Measurements from ENCODE around the gene DENND6B. TPM values are rescaled to one million over a fixed set of nuclear protein-coding genes. Genes with fewer than 3 reads are reported as not detected.

Gene DENND6B
- total and polyA plus RNA-seq, 2 of the 13 experiments (the other 11 are each of a cell fraction or from before 2014, with no cell fraction given) = 0.95 to 3.8 TPM

- intact Hi-C loops (cut with micrococcal nuclease; ENCODE audit: unreplicated experiment) (no loop called here), in situ Hi-C loops (cut with HindIII; ENCODE audit: extremely low pct_ligation_motif_present, low pct_unique_long_range_greater_than_20kb) (no loop called here)
- no TSS peak for BruUV-seq (replicated peaks)
- DNase-seq (ENCODE audit: low spot score) (no peak), ATAC-seq (no peak), FAIRE-seq (no peak)
- no peak for TF ChIP-seq HIC2 (CRISPR knock-in tag; IDR thresholded peaks at IDR 0.05; ENCODE audit: low read depth)
- H3K4me3 ChIP-seq (replicated peaks in 1 of 3; ENCODE audit: insufficient read depth in 1 of 3, low read depth in 2 of 3, low read length in 3 of 3) = no peak overlapping the region
- no peaks in the 10 kb centered on the region for H3K9me3 ChIP-seq (ENCODE audit: low read length)
- WGBS (ENCODE audit: low lambda C conversion rate) = 95% methylated on average over 8 of the region's 8 CpGs
- no peaks in the 10 kb centered on the region for H3K27me3 ChIP-seq (ENCODE audit: control insufficient read depth in 1 of 2, insufficient read depth in 2 of 2, low read length in 2 of 2)
- peaks cover 5 to 19% of the 10 kb centered on the region in 2 experiments; a peak in 4 of 5 replicates for H3K36me3 ChIP-seq (replicated peaks in 1 of 2; ENCODE audit: control insufficient read depth in 1 of 2, insufficient read depth in 2 of 2, low read length in 2 of 2)
- H3K9ac ChIP-seq (ENCODE audit: insufficient read depth, low read depth, low read length) = no peak overlapping the region
- H3K79me2 ChIP-seq (ENCODE audit: insufficient read depth, low read length) = peaks cover 65% of the 10 kb centered on the region
- ChIA-PET POLR2A (interaction anchor here (0.9 to 1.0 kb wide), 2 partner anchors 24 to 25 kb away, joined by 3 to 4 read pairs; no protein-coding TSS in a partner anchor), CTCF (ENCODE audit: low intra/inter-chr PET ratio, low total read pairs) (no interaction called here)
- H3K4me2 ChIP-seq (ENCODE audit: low read depth, low read length) = no peak overlapping the region
- H3K27ac ChIP-seq (ENCODE audit: extremely low read length, insufficient read depth, low read length) = no peak overlapping the region
- no peak overlapping the region for H2AFZ ChIP-seq (ENCODE audit: low read length)
- H3K4me1 ChIP-seq (ENCODE audit: insufficient read depth, low read length) = peaks cover 59% of the 10 kb centered on the region
- H4K20me1 ChIP-seq (ENCODE audit: insufficient read depth, low read length) = peaks cover 23% of the 10 kb centered on the region
Observed at GRCh38 chr22:50363166-50363802, 36.5 kb upstream of the DENND6B start.

GRCh38 chr22:50361688-50362087, 34.9 kb upstream of the DENND6B start:
- Histone ChIP-seq H2AFZ (ENCODE audit: low read length) (no peak overlapping the region), H4K20me1 (ENCODE audit: insufficient read depth, low read length) (peaks cover 23% of the 10 kb centered on the region), H3K9ac (ENCODE audit: insufficient read depth, low read depth, low read length) (0 out of 2 replicates have a peak overlapping the region, but pooled peaks have one; percentile 4), H3K4me2 (ENCODE audit: low read depth, low read length) (no peak overlapping the region), H3K27me3 (ENCODE audit: control insufficient read depth in 1 of 2, insufficient read depth in 2 of 2, low read length in 2 of 2) (no peaks in the 10 kb centered on the region), H3K27ac (ENCODE audit: extremely low read length, insufficient read depth, low read length) (peak overlapping the region; percentile 7), H3K4me1 (ENCODE audit: insufficient read depth, low read length) (peaks cover 56% of the 10 kb centered on the region), H3K4me3 (replicated peaks in 1 of 3; ENCODE audit: insufficient read depth in 1 of 3, low read depth in 2 of 3, low read length in 3 of 3) (no peak overlapping the region), H3K36me3 (replicated peaks in 1 of 2; ENCODE audit: control insufficient read depth in 1 of 2, insufficient read depth in 2 of 2, low read length in 2 of 2) (peaks cover 3 to 15% of the 10 kb centered on the region in 2 experiments; a peak in 4 of 5 replicates), H3K9me3 (ENCODE audit: low read length) (no peaks in the 10 kb centered on the region), H3K79me2 (ENCODE audit: insufficient read depth, low read length) (peaks cover 72% of the 10 kb centered on the region)
- ATAC-seq = peak; percentile 51
- intact Hi-C loops (cut with micrococcal nuclease; ENCODE audit: unreplicated experiment) (no loop called here), in situ Hi-C loops (cut with HindIII; ENCODE audit: extremely low pct_ligation_motif_present, low pct_unique_long_range_greater_than_20kb) (no loop called here)
- DNase-seq (ENCODE audit: low spot score) = no peak
- POLR2A ChIA-PET = interaction anchor here (1.9 kb wide), 1 partner anchor 26 kb away, joined by 8 read pairs; no protein-coding TSS in a partner anchor
- 90% methylated on average over 5 of the region's 5 CpGs for WGBS (ENCODE audit: low lambda C conversion rate)
- no peak for FAIRE-seq
- no TSS peak for BruUV-seq (replicated peaks)
- CTCF ChIA-PET (ENCODE audit: low intra/inter-chr PET ratio, low total read pairs) = no interaction called here
- TF ChIP-seq SPEN (CRISPR knock-in tag; IDR thresholded peaks at IDR 0.05; ENCODE audit: low read depth) (0 out of 2 replicates have a peak, but pooled peaks have one; percentile 14), SMARCE1 (IDR thresholded peaks at IDR 0.05; ENCODE audit: borderline replicate concordance) (no peak), ZNF136 (CRISPR knock-in tag; IDR thresholded peaks at IDR 0.05; ENCODE audit: low read depth) (no peak), ZNF644 (CRISPR knock-in tag; IDR thresholded peaks at IDR 0.05; ENCODE audit: low read depth) (no peak), ZNF292 (CRISPR knock-in tag; IDR thresholded peaks at IDR 0.05; ENCODE audit: borderline replicate concordance, low read depth) (no peak), ZBED4 (CRISPR knock-in tag; IDR thresholded peaks at IDR 0.05; ENCODE audit: borderline replicate concordance) (no peak), HNF4A (CRISPR knock-in tag; IDR thresholded peaks at IDR 0.05) (0 out of 2 replicates have a peak, but pooled peaks have one; percentile 21)

Measured in HepG2 (cell line).